OCI-LY3 (cell line): Measurements from ENCODE around the gene PLEKHG3.

ENCODE experiments used
- H2AFZ ChIP-seq: fragments of 200-600, 300-600 bp; shearing (Covaris generic); 2 replicates; pipeline ENCODE4 v1.6.0; 2014; ENCODE audit warnings: antibody characterized with exemption, low read depth, low read length
- H3K27ac ChIP-seq: fragments of 200-600, 300-600 bp; sonication (generic); 2 replicates; pipeline ENCODE4 v1.5.1; 2014; ENCODE audit warnings: mild to moderate bottlenecking, low read length, moderate library complexity, mixed read lengths
- H3K27me3 ChIP-seq: fragments of 200-600, 300-600 bp; sonication (generic); 2 replicates; pipeline ENCODE4 v1.6.1; 2014; ENCODE audit warnings: low read depth, low read length, mixed read lengths
- H3K36me3 ChIP-seq: fragments of 200-600, 300-600 bp; sonication (generic); replicated peaks from 2 replicates; pipeline ENCODE3; 2014; ENCODE audit warnings: low read depth, low read length, mixed read lengths
- H3K4me1 ChIP-seq: fragments of 300-600, 200-600 bp; sonication (generic); 2 replicates; pipeline ENCODE4 v1.6.1; 2014; ENCODE audit warnings: low read length, mixed read lengths
- H3K4me2 ChIP-seq: fragments of 200-600, 300-600 bp; sonication (generic); 2 replicates; pipeline ENCODE4 v1.6.1; 2014; ENCODE audit warnings: low read length, mixed read lengths
- H3K4me3 ChIP-seq: fragments of 300-600, 200-600 bp; sonication (generic); 2 replicates; pipeline ENCODE4 v1.5.1; 2014; ENCODE audit warnings: antibody characterized with exemption, mild to moderate bottlenecking, low read length, moderate library complexity
- H3K79me2 ChIP-seq: fragments of 300-600, 200-600 bp; shearing (Covaris generic); 2 replicates; pipeline ENCODE4 v1.6.1; 2014; ENCODE audit warnings: mild to moderate bottlenecking, low read length, mixed read lengths
- H3K9ac ChIP-seq: fragments of 300-600, 200-600 bp; shearing (Covaris generic); 2 replicates; pipeline ENCODE4 v1.6.0; 2014; ENCODE audit warnings: mild to moderate bottlenecking, low read length, moderate library complexity
- H3K9me3 ChIP-seq: fragments of 200-600, 300-600 bp; shearing (Covaris generic); 2 replicates; pipeline ENCODE4 v1.6.1; 2014; ENCODE audit warnings: low read length, mixed read lengths; ENCODE audit not compliant: insufficient read depth
- H4K20me1 ChIP-seq: fragments of 200-600, 300-600 bp; sonication (generic); 2 replicates; pipeline ENCODE4 v1.6.1; 2016; ENCODE audit warnings: low read length, mixed read lengths; ENCODE audit not compliant: insufficient read depth
- EZH2phosphoT487 ChIP-seq: fragments of 200-600 bp; shearing (Covaris generic); IDR thresholded peaks from 2 replicates; pipeline ENCODE4 v1.6.1; 2018; ENCODE audit warnings: antibody characterized with exemption, mixed run types, low read depth
- TF ChIP-seq, protein P1 (sequence below): fragments of 200-600, 300-600 bp; sonication (generic); IDR thresholded peaks from 2 replicates; pipeline ENCODE4 v1.5.1; 2014; ENCODE audit warnings: antibody characterized with exemption, low read length, low read depth

The PLEKHG3 gene

GRCh38 chr14:64788706-64789105, 84.5 kb downstream of the PLEKHG3 start:
- no peak overlapping the region for H3K4me3 ChIP-seq
- no peak overlapping the region for H2AFZ ChIP-seq
- no peak overlapping the region for H3K9ac ChIP-seq
- no peak overlapping the region for H3K27ac ChIP-seq
- H4K20me1 ChIP-seq = no peaks in the 10 kb centered on the region
- no peaks in the 10 kb centered on the region for H3K36me3 ChIP-seq
- H3K4me1 ChIP-seq = peaks cover 6% of the 10 kb centered on the region
- no peaks in the 10 kb centered on the region for H3K9me3 ChIP-seq
- no peaks in the 10 kb centered on the region for H3K79me2 ChIP-seq
- H3K4me2 ChIP-seq = no peak overlapping the region
- no peak for TF ChIP-seq EZH2phosphoT487
- TF ChIP-seq, protein P1, sequence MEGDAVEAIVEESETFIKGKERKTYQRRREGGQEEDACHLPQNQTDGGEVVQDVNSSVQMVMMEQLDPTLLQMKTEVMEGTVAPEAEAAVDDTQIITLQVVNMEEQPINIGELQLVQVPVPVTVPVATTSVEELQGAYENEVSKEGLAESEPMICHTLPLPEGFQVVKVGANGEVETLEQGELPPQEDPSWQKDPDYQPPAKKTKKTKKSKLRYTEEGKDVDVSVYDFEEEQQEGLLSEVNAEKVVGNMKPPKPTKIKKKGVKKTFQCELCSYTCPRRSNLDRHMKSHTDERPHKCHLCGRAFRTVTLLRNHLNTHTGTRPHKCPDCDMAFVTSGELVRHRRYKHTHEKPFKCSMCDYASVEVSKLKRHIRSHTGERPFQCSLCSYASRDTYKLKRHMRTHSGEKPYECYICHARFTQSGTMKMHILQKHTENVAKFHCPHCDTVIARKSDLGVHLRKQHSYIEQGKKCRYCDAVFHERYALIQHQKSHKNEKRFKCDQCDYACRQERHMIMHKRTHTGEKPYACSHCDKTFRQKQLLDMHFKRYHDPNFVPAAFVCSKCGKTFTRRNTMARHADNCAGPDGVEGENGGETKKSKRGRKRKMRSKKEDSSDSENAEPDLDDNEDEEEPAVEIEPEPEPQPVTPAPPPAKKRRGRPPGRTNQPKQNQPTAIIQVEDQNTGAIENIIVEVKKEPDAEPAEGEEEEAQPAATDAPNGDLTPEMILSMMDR = no peak
- H3K27me3 ChIP-seq = no peaks in the 10 kb centered on the region

GRCh38 chr14:64789696-64790095, 85.5 kb downstream of the PLEKHG3 start:
- Histone ChIP-seq H3K4me3 (no peak overlapping the region), H3K4me2 (no peak overlapping the region), H3K27ac (no peak overlapping the region), H3K79me2 (no peaks in the 10 kb centered on the region), H3K9me3 (no peaks in the 10 kb centered on the region), H3K9ac (no peak overlapping the region), H3K4me1 (peaks cover 6% of the 10 kb centered on the region), H3K27me3 (no peaks in the 10 kb centered on the region), H2AFZ (no peak overlapping the region), H4K20me1 (no peaks in the 10 kb centered on the region), H3K36me3 (no peaks in the 10 kb centered on the region)
- no peak for TF ChIP-seq EZH2phosphoT487
- TF ChIP-seq, protein P1 = no peak

DNA sequence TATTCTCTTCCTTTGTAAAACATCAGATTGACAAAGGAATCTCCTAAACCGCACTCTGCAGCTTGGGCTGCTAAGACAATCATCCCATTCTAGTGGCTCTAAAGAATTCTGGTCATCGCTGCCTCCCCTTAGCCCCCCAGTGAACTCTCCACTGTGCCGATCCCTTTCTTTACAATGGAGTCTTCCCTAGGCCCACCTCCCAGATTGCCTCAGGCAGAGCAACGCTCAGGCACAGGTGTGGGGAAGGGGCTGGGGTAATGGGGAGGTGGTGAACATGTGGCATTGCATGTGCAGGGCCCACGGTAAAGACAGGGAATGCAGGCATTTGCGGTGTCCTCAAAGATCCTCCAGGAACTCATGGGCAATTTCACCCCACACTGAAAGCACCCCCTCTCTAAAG, 86.3 kb downstream of the PLEKHG3 start:
- H3K4me3 ChIP-seq = no peak overlapping the region
- no peaks in the 10 kb centered on the region for H3K27me3 ChIP-seq
- peaks cover 6% of the 10 kb centered on the region for H3K4me1 ChIP-seq
- H3K9ac ChIP-seq = no peak overlapping the region
- no peaks in the 10 kb centered on the region for H3K36me3 ChIP-seq
- no peak overlapping the region for H2AFZ ChIP-seq
- H3K79me2 ChIP-seq = no peaks in the 10 kb centered on the region
- no peak overlapping the region for H3K27ac ChIP-seq
- no peaks in the 10 kb centered on the region for H3K9me3 ChIP-seq
- H3K4me2 ChIP-seq = no peak overlapping the region
- TF ChIP-seq, protein P1 = no peak
- TF ChIP-seq EZH2phosphoT487 = no peak
- H4K20me1 ChIP-seq = no peaks in the 10 kb centered on the region

- H4K20me1 ChIP-seq = no peaks in the 10 kb centered on the region
- no peak overlapping the region for H3K27ac ChIP-seq
- H3K4me2 ChIP-seq = no peak overlapping the region
- no peak overlapping the region for H2AFZ ChIP-seq
- no peak overlapping the region for H3K9ac ChIP-seq
- no peaks in the 10 kb centered on the region for H3K27me3 ChIP-seq
- H3K9me3 ChIP-seq = no peaks in the 10 kb centered on the region
- no peak for TF ChIP-seq EZH2phosphoT487
- TF ChIP-seq, protein P1 = no peak
- no peak overlapping the region for H3K4me3 ChIP-seq
- no peaks in the 10 kb centered on the region for H3K36me3 ChIP-seq
- peaks cover 17% of the 10 kb centered on the region for H3K4me1 ChIP-seq
- no peaks in the 10 kb centered on the region for H3K79me2 ChIP-seq
Observed at GRCh38 chr14:64792231-64792630, 88.0 kb downstream of the PLEKHG3 start.
